ENCODE results near the gene PCDHGA7. TPM values are rescaled to one million over a fixed set of nuclear protein-coding genes. Genes with fewer than 3 reads are reported as not detected.

PCDHGA7 gene
- total RNA-seq, 1 donor from 2014 or later, result 1.8 TPM

GRCh38 chr5:141412854-141413539 is 30.5 kb downstream of the PCDHGA7 start, which contains the start of gene PCDHGA10:
TSS of gene PCDHGA10 (plus strand) at chr5:141412987. CDS start at chr5:141413176, 189 bp downstream.

DNA sequence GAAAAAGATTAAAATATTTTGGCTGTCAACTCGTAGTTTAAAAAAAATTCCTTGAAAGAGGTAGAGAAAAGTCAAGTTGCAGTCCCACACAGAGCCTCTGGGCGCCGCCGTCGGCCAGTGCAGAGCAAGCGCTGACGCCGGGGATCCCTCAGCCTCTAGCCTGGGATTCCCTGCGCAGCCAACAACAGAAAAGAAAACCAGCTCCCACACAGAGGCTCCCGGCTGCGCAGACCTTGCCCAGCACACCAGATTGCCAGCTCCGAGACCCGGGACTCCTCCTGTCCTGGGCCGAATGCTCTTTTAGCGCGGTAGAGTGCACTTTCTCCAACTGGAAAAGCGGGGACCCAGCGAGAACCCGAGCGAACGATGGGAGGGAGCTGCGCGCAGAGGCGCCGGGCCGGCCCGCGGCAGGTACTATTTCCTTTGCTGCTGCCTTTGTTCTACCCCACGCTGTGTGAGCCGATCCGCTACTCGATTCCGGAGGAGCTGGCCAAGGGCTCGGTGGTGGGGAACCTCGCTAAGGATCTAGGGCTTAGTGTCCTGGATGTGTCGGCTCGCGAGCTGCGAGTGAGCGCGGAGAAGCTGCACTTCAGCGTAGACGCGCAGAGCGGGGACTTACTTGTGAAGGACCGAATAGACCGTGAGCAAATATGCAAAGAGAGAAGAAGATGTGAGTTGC is 35.1 kb downstream of the PCDHGA7 start, which contains the start of gene PCDHGB7:
Gene PCDHGB7, plus strand, starts transcription at position 184 of the 679 bp plus-strand sequence. Its CDS starts 183 bp downstream, at position 367.

GRCh38 chr5:141420855-141421488 is 38.4 kb downstream of the PCDHGA7 start, which contains the start of gene PCDHGA11:
TSS of gene PCDHGA11 (plus strand) at chr5:141421051. CDS start at chr5:141421228, 177 bp downstream.

GRCh38 chr5:141430332-141431113 is 48.0 kb downstream of the PCDHGA7 start, which contains the start of gene PCDHGA12:
TSS of gene PCDHGA12 (plus strand) at chr5:141430507. CDS start at chr5:141430760, 253 bp downstream.

Other genes starting within 250 kb of the PCDHGA7 start
- gene PCDHB5, start 247.5 kb upstream of the PCDHGA7 start, total RNA-seq, result 0.34 and 1.00 TPM in 2 replicates
- gene PCDHB6, start 232.7 kb upstream of the PCDHGA7 start, total RNA-seq, result 0.21 TPM in 1 of 2 replicates, not detected in the other
- gene PCDHB7, start 210.1 kb upstream of the PCDHGA7 start, total RNA-seq, result 0.07 TPM in 1 of 2 replicates, not detected in the other
- gene PCDHB8, start 205.0 kb upstream of the PCDHGA7 start, total RNA-seq, result 0.57 TPM in 1 of 2 replicates, not detected in the other
- gene PCDHB16, start 200.4 kb upstream of the PCDHGA7 start, total RNA-seq, result 0.07 TPM in 1 of 2 replicates, not detected in the other
- gene PCDHB9, start 195.6 kb upstream of the PCDHGA7 start, total RNA-seq, result under 0.01 and 0.14 TPM in 2 replicates
- under 0.01 and 0.57 TPM in 2 replicates for gene PCDHB10, start 190.4 kb upstream of the PCDHGA7 start, total RNA-seq
- gene PCDHB11, start 183.1 kb upstream of the PCDHGA7 start, total RNA-seq, result 0.34 and 0.85 TPM in 2 replicates
- gene PCDHB12, start 174.0 kb upstream of the PCDHGA7 start, total RNA-seq, result under 0.01 and 0.28 TPM in 2 replicates
- under 0.01 and 0.64 TPM in 2 replicates for gene PCDHB13, start 168.8 kb upstream of the PCDHGA7 start, total RNA-seq
- gene PCDHB14, start 159.4 kb upstream of the PCDHGA7 start, total RNA-seq, result 0.34 and 1.7 TPM in 2 replicates
- 0.34 and 0.50 TPM in 2 replicates for gene PCDHB15, start 137.3 kb upstream of the PCDHGA7 start, total RNA-seq
- 0.14 TPM in 1 of 2 replicates, not detected in the other for gene SLC25A2, start 78.7 kb upstream of the PCDHGA7 start, total RNA-seq
- gene TAF7, start 62.0 kb upstream of the PCDHGA7 start, total RNA-seq, result 84.6 and 94.3 TPM in 2 replicates
- gene PCDHGA1, start 52.2 kb upstream of the PCDHGA7 start, total RNA-seq, result under 0.01 and 0.43 TPM in 2 replicates
- gene PCDHGA2, start 44.0 kb upstream of the PCDHGA7 start, total RNA-seq, result 0.34 and 1.00 TPM in 2 replicates
- under 0.01 and 0.36 TPM in 2 replicates for gene PCDHGA3, start 38.9 kb upstream of the PCDHGA7 start, total RNA-seq
- gene PCDHGB1, start 32.6 kb upstream of the PCDHGA7 start, total RNA-seq, result 0.34 and 1.6 TPM in 2 replicates
- gene PCDHGA4, start 27.7 kb upstream of the PCDHGA7 start, total RNA-seq, result under 0.01 and 1.8 TPM in 2 replicates
- under 0.01 and 1.7 TPM in 2 replicates for gene PCDHGB2, start 22.7 kb upstream of the PCDHGA7 start, total RNA-seq
- under 0.01 and 0.64 TPM in 2 replicates for gene PCDHGA5, start 18.6 kb upstream of the PCDHGA7 start, total RNA-seq
- gene PCDHGB3, start 12.5 kb upstream of the PCDHGA7 start, total RNA-seq, result 0.34 and 2.1 TPM in 2 replicates
- gene PCDHGA6, start 8.9 kb upstream of the PCDHGA7 start, total RNA-seq, result under 0.01 and 1.1 TPM in 2 replicates
- gene PCDHGB4, start 5.0 kb downstream of the PCDHGA7 start, total RNA-seq, result 3.1 and 8.0 TPM in 2 replicates
- 0.34 and 1.3 TPM in 2 replicates for gene PCDHGA8, start 9.9 kb downstream of the PCDHGA7 start, total RNA-seq
- 4.8 and 14.0 TPM in 2 replicates for gene PCDHGB5, start 15.2 kb downstream of the PCDHGA7 start, total RNA-seq
- gene PCDHGA9, start 20.0 kb downstream of the PCDHGA7 start, total RNA-seq, result 0.34 and 3.8 TPM in 2 replicates
- gene PCDHGB6, start 25.3 kb downstream of the PCDHGA7 start, total RNA-seq, result 0.68 and 4.0 TPM in 2 replicates
- 1.7 and 7.5 TPM in 2 replicates for gene PCDHGA10, start 30.2 kb downstream of the PCDHGA7 start, total RNA-seq
- gene PCDHGB7, start 34.9 kb downstream of the PCDHGA7 start, total RNA-seq, result 1.4 and 9.3 TPM in 2 replicates
- 2.1 and 5.3 TPM in 2 replicates for gene PCDHGA11, start 38.3 kb downstream of the PCDHGA7 start, total RNA-seq
- gene PCDHGA12, start 47.8 kb downstream of the PCDHGA7 start, total RNA-seq, result 0.68 and 2.2 TPM in 2 replicates
- gene PCDHGC3, start 93.2 kb downstream of the PCDHGA7 start, total RNA-seq, result 17.1 and 38.5 TPM in 2 replicates
- gene PCDHGC4, start 102.3 kb downstream of the PCDHGA7 start, total RNA-seq, result 0.34 and 1.2 TPM in 2 replicates
- 0.34 and 1.1 TPM in 2 replicates for gene PCDHGC5, start 106.3 kb downstream of the PCDHGA7 start, total RNA-seq
- gene DIAPH1, start 236.3 kb downstream of the PCDHGA7 start, total RNA-seq, result 58.1 and 114 TPM in 2 replicates

All from nasal cavity respiratory epithelium epithelial cell of viscerocranial mucosa (primary cell).